Measurements from ENCODE around the gene ARHGAP27. TPM values are rescaled to one million over a fixed set of nuclear protein-coding genes. Genes with fewer than 3 reads are reported as not detected.
A peak's percentile ranks its signal among the peaks of the same experiment; 100 is the strongest.

ARHGAP27 gene
- total RNA-seq, 1 experiment from 2014 or later, result 0.46 TPM

- no peak for DNase-seq (ENCODE audit: low spot score)
Observed at GRCh38 chr17:45430738-45431530, 1.7 kb downstream of the ARHGAP27 start.

- no peak for DNase-seq (ENCODE audit: low spot score)
Observed at GRCh38 chr17:45430006-45430737, 2.5 kb downstream of the ARHGAP27 start.

GRCh38 chr17:45429339-45430005 is 3.2 kb downstream of the ARHGAP27 start:
- DNase-seq (ENCODE audit: low spot score), result no peak

- no peak for DNase-seq (ENCODE audit: low spot score)
Observed at GRCh38 chr17:45428931-45429338, 3.7 kb downstream of the ARHGAP27 start.

GRCh38 chr17:45428050-45428617 is 4.5 kb downstream of the ARHGAP27 start:
- peak; percentile 55 for DNase-seq (ENCODE audit: low spot score)

GRCh38 chr17:45427181-45427835 is 5.4 kb downstream of the ARHGAP27 start:
- no peak for DNase-seq (ENCODE audit: low spot score)

GRCh38 chr17:45426561-45426960 is 6.1 kb downstream of the ARHGAP27 start:
- DNase-seq (ENCODE audit: low spot score), result no peak

GRCh38 chr17:45425984-45426413 is 6.7 kb downstream of the ARHGAP27 start:
- no peak for DNase-seq (ENCODE audit: low spot score)

- DNase-seq (ENCODE audit: low spot score), result peak; percentile 77
Observed at GRCh38 chr17:45425125-45425983, 7.3 kb downstream of the ARHGAP27 start.

- no peak for DNase-seq (ENCODE audit: low spot score)
Observed at GRCh38 chr17:45424769-45425124, 7.9 kb downstream of the ARHGAP27 start.

- no peak for DNase-seq (ENCODE audit: low spot score)
Observed at GRCh38 chr17:45423975-45424335, 8.7 kb downstream of the ARHGAP27 start.

- DNase-seq (ENCODE audit: low spot score), result no peak
Observed at GRCh38 chr17:45423304-45423974, 9.2 kb downstream of the ARHGAP27 start.

GRCh38 chr17:45414990-45415881 is 17.4 kb downstream of the ARHGAP27 start:
- DNase-seq (ENCODE audit: low spot score), result no peak

- no peak for DNase-seq (ENCODE audit: low spot score)
Observed at GRCh38 chr17:45413498-45413923, 19.2 kb downstream of the ARHGAP27 start.

- DNase-seq (ENCODE audit: low spot score), result no peak
Observed at GRCh38 chr17:45411348-45412105, 21.1 kb downstream of the ARHGAP27 start.

- no peak for DNase-seq (ENCODE audit: low spot score)
Observed at GRCh38 chr17:45410144-45411091, 22.3 kb downstream of the ARHGAP27 start.

- DNase-seq (ENCODE audit: low spot score), result no peak
Observed at GRCh38 chr17:45409659-45410076, 23.0 kb downstream of the ARHGAP27 start.

All from H4 (cell line).